SK-N-MC (cell line): ENCODE results near the gene AQP11.

Experiments used
- EZH2 ChIP-seq: fragments of 200-600 bp; sonication (generic); IDR thresholded peaks from one replicate; pipeline ENCODE4 v1.6.1; 2017; ENCODE audit warnings: antibody characterized with exemption
- FOXP2 ChIP-seq: optimal IDR thresholded peaks from 2 replicates; pipeline ENCODE3; 2011; ENCODE audit warnings: mild to moderate bottlenecking, moderate library complexity; ENCODE audit not compliant: insufficient read depth; ENCODE audit errors: extremely low read length, control extremely low read depth
- POLR2AphosphoS5 ChIP-seq: IDR thresholded peaks from 2 replicates; pipeline ENCODE4 v1.6.1; 2012; ENCODE audit warnings: mild to moderate bottlenecking, low read depth, low read length, borderline replicate concordance

GRCh38 chr11:77604281-77604680 lies 14.5 kb downstream of the AQP11 start:
- no peak for TF ChIP-seq EZH2
- no peak for TF ChIP-seq POLR2AphosphoS5
- no peak for TF ChIP-seq FOXP2
